Ectodermal cell (in vitro differentiated cells): ENCODE results near the gene PPIL4. TPM values are rescaled to one million over a fixed set of nuclear protein-coding genes. Genes with fewer than 3 reads are reported as not detected.

Source experiments
- H3K27ac ChIP-seq: 2 replicates; pipeline ENCODE4 v1.7.0; 2013; ENCODE audit warnings: mild to moderate bottlenecking, low read depth, low read length; ENCODE audit not compliant: insufficient read depth, poor library complexity, severe bottlenecking
- H3K27me3 ChIP-seq: 2 replicates; pipeline ENCODE4 v1.7.0; 2013; ENCODE audit warnings: mild to moderate bottlenecking, low read length; ENCODE audit not compliant: insufficient read depth, control insufficient read depth, poor library complexity, severe bottlenecking
- H3K36me3 ChIP-seq: one replicate; pipeline ENCODE4 v1.7.0; 2013; ENCODE audit warnings: low read length; ENCODE audit not compliant: control insufficient read depth, insufficient read depth
- H3K4me1 ChIP-seq: one replicate; pipeline ENCODE4 v1.7.0; 2013; ENCODE audit warnings: low read length; ENCODE audit not compliant: control insufficient read depth, insufficient read depth
- H3K4me3 ChIP-seq: 2 replicates; pipeline ENCODE4 v1.7.0; 2013; ENCODE audit warnings: low read depth, low read length, control low read depth; ENCODE audit not compliant: insufficient read depth
- H3K9me3 ChIP-seq: 2 replicates; pipeline ENCODE4 v1.7.0; 2013; ENCODE audit warnings: mild to moderate bottlenecking, low read length, moderate library complexity; ENCODE audit not compliant: control insufficient read depth
- WGBS, 2 experiments: methylation state at CpG; one replicate each; pipeline ENCODE4 v1.1.7; 2013; ENCODE audit warnings: missing lambda C conversion rate in 2 of 2; 5-methylcytosine and 5-hydroxymethylcytosine counted together
- polyA plus RNA-seq, 4 experiments: library from polyadenylated mRNA; stranded (reverse); fragments of 50-300 nt; gene quantifications; one replicate each; pipeline ENCODE4 v1.2.3, GENCODE V29; 2013

The PPIL4 gene, protein sequence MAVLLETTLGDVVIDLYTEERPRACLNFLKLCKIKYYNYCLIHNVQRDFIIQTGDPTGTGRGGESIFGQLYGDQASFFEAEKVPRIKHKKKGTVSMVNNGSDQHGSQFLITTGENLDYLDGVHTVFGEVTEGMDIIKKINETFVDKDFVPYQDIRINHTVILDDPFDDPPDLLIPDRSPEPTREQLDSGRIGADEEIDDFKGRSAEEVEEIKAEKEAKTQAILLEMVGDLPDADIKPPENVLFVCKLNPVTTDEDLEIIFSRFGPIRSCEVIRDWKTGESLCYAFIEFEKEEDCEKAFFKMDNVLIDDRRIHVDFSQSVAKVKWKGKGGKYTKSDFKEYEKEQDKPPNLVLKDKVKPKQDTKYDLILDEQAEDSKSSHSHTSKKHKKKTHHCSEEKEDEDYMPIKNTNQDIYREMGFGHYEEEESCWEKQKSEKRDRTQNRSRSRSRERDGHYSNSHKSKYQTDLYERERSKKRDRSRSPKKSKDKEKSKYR
- 42.5 TPM for polyA plus RNA-seq (2013, experiment 1 of 4)
- polyA plus RNA-seq (2013, experiment 2 of 4), result 43.3 TPM
- polyA plus RNA-seq (2013, experiment 3 of 4), result 31.2 TPM
- 30.2 TPM for polyA plus RNA-seq (2013, experiment 4 of 4)

DNA sequence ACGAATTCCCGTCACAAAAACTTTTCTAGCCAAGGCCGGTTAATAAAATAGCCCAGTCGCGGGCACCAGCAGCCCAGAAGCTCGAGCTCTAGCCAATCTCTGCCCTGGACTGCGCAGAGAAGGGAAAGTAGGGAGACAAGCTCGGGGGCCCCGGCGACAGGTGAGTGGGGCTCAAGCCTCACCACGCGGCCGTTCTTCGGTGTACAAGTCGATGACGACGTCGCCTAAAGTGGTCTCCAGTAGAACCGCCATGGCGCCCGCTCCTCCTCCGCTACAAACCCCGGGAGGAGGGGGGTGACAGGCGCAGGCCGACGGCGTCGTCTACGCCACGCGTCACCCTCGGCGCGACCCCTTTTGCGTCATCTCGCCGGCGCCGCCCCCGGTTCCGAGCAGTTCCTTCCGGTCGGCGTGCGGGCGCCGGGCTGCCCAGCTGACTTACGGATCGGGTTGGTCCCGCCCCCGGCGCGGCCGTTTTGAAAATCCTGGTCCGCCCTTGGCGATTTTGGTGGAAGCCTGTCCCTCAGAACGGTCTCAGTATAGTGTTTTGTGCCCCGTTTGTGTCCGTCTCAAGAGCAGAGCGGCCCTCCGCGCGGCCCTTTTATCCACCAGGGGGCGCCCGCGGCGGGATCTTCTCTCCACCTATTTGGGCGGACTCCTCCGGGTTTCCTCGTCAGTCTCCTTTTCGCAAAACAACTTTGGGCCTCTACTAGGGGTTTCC is at the start of gene PPIL4:
Gene PPIL4, minus strand, starts transcription at position 290 of the 718 bp plus-strand sequence. Its CDS starts 38 bp downstream, at position 252.
- H3K4me3 ChIP-seq, result peak within 1 kb of the TSS; percentile 83
- peaks cover 11% of the 10 kb centered on the region for H3K4me1 ChIP-seq
- H3K9me3 ChIP-seq, result no peaks in the 10 kb centered on the region
- peaks cover 5% of the 10 kb centered on the region for H3K27me3 ChIP-seq
- WGBS, 2 experiments, result 0% methylated on average over 71 of the region's 71 CpGs
- H3K27ac ChIP-seq, result peak within 1 kb of the TSS; percentile 99
- no peaks in the 10 kb centered on the region for H3K36me3 ChIP-seq

DNA sequence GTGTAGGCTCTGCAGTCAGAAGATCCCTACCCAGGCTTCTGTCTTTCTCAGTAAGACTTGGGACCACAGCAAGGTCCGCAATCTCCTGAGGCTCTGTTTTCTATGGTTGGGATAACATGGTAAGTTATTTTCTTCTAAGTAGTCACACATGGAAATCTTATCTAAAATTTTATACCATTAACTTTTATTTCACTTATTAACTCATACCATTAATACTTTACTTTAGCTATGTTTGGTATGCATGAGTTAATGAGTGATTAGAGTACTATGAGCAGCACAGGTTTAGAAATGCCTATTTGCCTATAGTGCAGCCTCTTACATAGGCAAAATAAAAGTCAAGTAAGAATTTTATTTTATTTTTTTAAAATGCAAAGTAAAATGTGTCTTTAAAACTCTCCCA is 47.6 kb upstream of the PPIL4 start:
- Histone ChIP-seq H3K27ac (no peak overlapping the region), H3K4me1 (no peaks in the 10 kb centered on the region), H3K27me3 (no peaks in the 10 kb centered on the region), H3K4me3 (no peak overlapping the region), H3K9me3 (no peaks in the 10 kb centered on the region), H3K36me3 (peaks cover 18% of the 10 kb centered on the region)
- 100% methylated on average over 1 of the region's 1 CpG; no CpG with 5 or more reads in 1 of the 2 experiments for WGBS, 2 experiments

DNA sequence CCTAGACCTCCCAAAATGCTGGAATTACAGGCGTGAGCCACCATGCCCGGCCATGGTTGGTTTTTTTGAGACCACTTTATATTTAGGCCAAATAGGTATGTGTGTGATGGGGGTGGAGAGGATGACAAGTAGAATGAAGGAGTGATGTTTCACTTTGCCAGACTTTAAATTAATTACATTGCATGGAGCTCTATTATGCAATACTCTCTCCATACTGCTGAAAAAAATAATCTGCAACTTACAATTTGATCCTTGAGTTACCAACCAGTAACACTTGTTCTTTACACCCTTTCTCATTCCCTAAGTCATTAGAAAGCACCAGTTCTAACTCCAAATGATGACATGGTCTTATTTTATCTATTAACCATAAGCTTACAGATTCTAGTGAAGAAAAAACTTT is 47.1 kb upstream of the PPIL4 start:
- 69 to 100% methylated on average over 2 of the region's 2 CpGs for WGBS, 2 experiments
- no peaks in the 10 kb centered on the region for H3K9me3 ChIP-seq
- no peaks in the 10 kb centered on the region for H3K4me1 ChIP-seq
- no peak overlapping the region for H3K27ac ChIP-seq
- peaks cover 18% of the 10 kb centered on the region for H3K36me3 ChIP-seq
- no peak overlapping the region for H3K4me3 ChIP-seq
- no peaks in the 10 kb centered on the region for H3K27me3 ChIP-seq

DNA sequence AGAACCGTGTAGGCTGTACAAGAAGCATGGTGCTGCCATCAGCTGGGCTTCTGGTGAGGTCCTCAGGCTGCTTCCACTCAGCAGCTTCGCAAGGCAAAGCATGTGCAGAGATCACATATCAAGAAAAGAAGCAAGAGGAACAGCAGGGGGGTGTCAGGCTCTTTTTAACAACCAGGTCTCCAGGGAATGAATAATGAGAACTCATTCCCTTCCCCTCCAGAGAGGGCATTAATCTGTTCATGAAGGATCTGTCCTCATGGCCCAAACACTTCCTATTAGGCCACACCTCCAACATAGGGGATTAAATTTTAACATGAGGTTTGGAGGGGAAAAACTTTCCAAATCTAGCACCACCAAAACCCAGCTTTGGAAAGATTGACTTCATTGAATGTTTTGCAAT is 40.3 kb upstream of the PPIL4 start:
- H3K9me3 ChIP-seq, result no peaks in the 10 kb centered on the region
- no peaks in the 10 kb centered on the region for H3K27me3 ChIP-seq
- peaks cover 15% of the 10 kb centered on the region for H3K36me3 ChIP-seq
- WGBS, 2 experiments, result 88 to 93% methylated on average over 2 of the region's 2 CpGs
- H3K4me1 ChIP-seq, result no peaks in the 10 kb centered on the region
- H3K4me3 ChIP-seq, result no peak overlapping the region
- H3K27ac ChIP-seq, result no peak overlapping the region

DNA sequence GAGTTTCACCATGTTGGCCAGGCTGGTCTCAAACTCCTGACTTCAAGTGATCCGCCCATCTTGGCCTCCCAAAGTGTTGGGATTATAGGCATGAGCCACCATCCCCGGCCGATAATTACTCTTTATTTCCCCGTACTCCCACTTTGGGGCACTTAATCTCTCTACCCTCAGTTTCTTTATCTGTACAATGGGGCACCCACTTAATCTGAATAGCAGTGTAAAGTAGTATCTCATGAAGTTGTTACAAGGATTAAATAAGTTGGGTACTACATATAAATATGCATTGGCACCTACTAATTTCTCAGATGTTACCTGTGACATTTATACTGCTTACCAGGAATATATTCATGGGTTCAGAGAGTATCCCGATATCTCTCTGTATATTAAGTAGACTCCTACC is 35.5 kb upstream of the PPIL4 start:
- H3K27ac ChIP-seq, result no peak overlapping the region
- H3K27me3 ChIP-seq, result no peaks in the 10 kb centered on the region
- peaks cover 23% of the 10 kb centered on the region for H3K36me3 ChIP-seq
- 96 to 99% methylated on average over 5 of the region's 5 CpGs for WGBS, 2 experiments
- no peaks in the 10 kb centered on the region for H3K4me1 ChIP-seq
- no peak overlapping the region for H3K4me3 ChIP-seq
- H3K9me3 ChIP-seq, result no peaks in the 10 kb centered on the region

DNA sequence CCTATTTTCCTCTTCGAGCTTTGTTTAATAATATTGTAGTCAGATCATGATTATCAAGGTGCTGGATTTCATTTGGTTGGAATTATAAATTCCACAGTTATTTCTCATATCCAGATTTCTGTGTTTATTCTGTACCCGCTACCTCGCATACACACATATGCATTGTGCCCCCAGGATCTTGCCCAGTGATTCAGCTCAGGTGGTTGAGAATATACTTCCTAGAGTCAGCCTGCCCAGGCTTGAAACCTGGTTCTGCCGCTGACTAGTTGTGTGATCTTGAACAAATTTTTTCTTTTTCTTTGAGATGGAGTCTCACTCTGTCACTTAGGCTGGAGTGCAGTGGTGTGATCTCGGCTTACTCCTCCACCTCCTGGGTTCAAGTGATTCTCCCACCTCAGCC is 35.0 kb upstream of the PPIL4 start:
- no peaks in the 10 kb centered on the region for H3K4me1 ChIP-seq
- H3K27me3 ChIP-seq, result no peaks in the 10 kb centered on the region
- peaks cover 19% of the 10 kb centered on the region for H3K36me3 ChIP-seq
- WGBS, 2 experiments, result 95 to 98% methylated on average over 4 to 5 of the region's 5 CpGs
- no peak overlapping the region for H3K4me3 ChIP-seq
- H3K9me3 ChIP-seq, result no peaks in the 10 kb centered on the region
- no peak overlapping the region for H3K27ac ChIP-seq

DNA sequence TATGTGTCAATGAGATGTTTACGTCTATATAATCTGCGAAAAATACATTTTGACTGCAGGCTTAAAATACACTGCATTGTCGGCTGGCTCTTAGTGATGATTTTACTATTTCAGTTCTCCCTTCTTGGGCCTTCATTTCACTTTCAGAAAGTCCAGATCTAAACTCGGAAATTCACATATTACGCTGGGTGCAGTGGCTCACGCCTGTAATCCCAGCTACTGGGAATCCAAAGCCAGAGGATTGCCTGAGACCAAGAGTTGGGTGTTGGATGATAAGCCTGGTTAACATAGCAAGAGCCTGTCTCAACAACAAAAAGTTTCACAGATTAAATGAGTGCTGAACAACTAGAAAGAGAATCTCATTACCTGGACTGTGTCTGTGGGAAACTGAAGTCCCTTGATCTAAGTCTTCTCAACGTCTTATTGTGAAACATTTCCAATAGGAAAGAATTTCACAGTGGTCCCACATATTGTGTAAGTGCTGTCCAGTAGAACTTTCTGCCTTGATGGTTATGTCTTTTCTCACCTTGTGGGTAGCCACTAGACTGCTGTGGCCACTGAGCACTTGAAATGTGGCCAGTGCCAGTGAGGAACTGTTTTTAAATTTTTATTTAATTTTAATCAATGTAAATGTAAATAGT is 22.2 kb upstream of the PPIL4 start:
- Histone ChIP-seq H3K27ac (no peak overlapping the region), H3K27me3 (peaks cover 12% of the 10 kb centered on the region), H3K4me3 (no peak overlapping the region), H3K4me1 (no peaks in the 10 kb centered on the region), H3K9me3 (no peaks in the 10 kb centered on the region), H3K36me3 (no peaks in the 10 kb centered on the region)
- WGBS, 2 experiments, result 94 to 95% methylated on average over 7 of the region's 7 CpGs

DNA sequence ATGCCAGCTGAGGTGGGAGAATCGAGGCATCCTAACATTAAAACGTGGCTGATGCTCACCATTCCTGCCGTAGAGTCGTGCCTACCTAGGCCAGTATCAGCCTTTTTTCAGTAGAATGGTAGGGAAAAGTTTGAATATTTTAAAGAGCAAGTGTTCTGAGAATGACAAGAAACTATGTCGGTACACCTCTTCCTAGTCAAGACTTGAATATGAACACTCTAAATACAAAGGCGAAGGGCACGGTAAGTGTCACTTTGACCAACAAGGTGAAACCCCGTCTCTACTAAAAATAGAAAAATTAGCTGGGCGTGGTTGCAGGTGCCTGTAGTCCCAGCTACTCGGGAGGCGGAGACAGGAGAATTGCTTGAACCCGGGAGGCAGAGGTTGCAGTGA is 21.3 kb upstream of the PPIL4 start:
- Histone ChIP-seq H3K4me3 (peak overlapping the region; percentile 85), H3K9me3 (no peaks in the 10 kb centered on the region), H3K27ac (no peak overlapping the region), H3K27me3 (peaks cover 12% of the 10 kb centered on the region), H3K36me3 (no peaks in the 10 kb centered on the region), H3K4me1 (no peaks in the 10 kb centered on the region)
- 48% methylated on average over 12 of the region's 12 CpGs for WGBS, 2 experiments

DNA sequence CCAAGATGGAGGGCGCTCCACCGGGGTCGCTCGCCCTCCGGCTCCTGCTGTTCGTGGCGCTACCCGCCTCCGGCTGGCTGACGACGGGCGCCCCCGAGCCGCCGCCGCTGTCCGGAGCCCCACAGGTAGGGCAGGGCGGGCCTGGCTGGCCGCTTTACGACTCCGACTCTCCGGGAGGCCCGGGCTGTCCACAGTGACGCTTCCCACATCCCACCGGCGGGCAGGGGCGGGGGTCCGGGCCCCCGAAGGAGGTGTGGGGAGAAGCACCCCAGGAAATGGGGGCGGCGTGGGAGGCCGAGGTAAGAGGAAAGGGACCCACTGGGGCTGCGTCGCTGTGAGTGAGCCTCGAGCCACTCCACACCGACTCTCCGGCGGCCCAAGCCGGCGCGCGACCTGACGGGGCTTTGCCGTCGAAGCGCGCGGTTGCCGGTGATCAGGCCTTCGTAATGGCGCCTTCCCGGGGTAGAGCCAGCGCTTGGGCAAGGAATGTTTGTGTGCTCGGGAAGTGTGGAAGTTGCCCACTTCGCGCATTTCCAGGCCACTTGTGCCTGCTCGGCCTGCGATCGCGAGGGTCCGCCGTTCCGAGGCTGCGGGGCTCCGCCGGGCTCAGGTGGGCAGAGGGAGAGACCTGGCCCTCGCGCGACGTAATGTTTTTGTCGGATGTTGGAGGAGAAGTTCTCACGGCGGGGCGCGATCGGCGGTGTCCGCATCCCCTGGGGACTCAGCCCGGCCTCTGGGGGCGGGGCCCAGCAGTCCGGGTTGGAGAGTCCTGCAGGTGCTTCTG is 20.8 kb upstream of the PPIL4 start:
- Histone ChIP-seq H3K27ac (peak overlapping the region; percentile 51), H3K4me1 (no peaks in the 10 kb centered on the region)
- 0 to 1% methylated on average over 81 of the region's 81 CpGs for WGBS, 2 experiments

More for the DNA sequence above, 20.8 kb upstream of the PPIL4 start:
- peaks cover 12% of the 10 kb centered on the region for H3K27me3 ChIP-seq
- no peaks in the 10 kb centered on the region for H3K36me3 ChIP-seq
- H3K4me3 ChIP-seq, result peak overlapping the region; percentile 85
- H3K9me3 ChIP-seq, result no peaks in the 10 kb centered on the region
